HepG2 (cell line): ENCODE results near the gene XDH. TPM values are rescaled to one million over a fixed set of nuclear protein-coding genes. Genes with fewer than 3 reads are reported as not detected.

Experiments used
- ATAC-seq: fragments of 200-7000 bp; cut with Tn5 transposase; 3 replicates; pipeline ENCODE4 v1.9.1; 2020; ENCODE audit warnings: mild to moderate bottlenecking, moderate library complexity
- BruUV-seq: library from RNA; stranded (reverse); fragments of 400-500 nt; replicated peaks from 2 replicates; lab custom pipeline; 2021; lab: Mats Ljungman, UMichigan
- CTCF ChIA-PET: fragments of 300-600 bp; formaldehyde crosslinking; extraction: SDS; loops from one replicate; lab custom pipeline; 2021; ENCODE audit warnings: low total read pairs, inconsistent platforms, low intra/inter-chr PET ratio; lab: Yijun Ruan, JAX
- POLR2A ChIA-PET: fragments of 350-600 bp; sonication (Branson Sonifier 250); formaldehyde crosslinking; loops from one replicate; lab custom pipeline; 2020; ENCODE audit warnings: antibody characterized with exemption, inconsistent platforms; lab: Yijun Ruan, JAX
- DNase-seq: peaks from one replicate; pipeline ENCODE4 v3.0.0-alpha.2; 2015; ENCODE audit warnings: low spot score
- FAIRE-seq: peaks from 3 replicates; lab custom pipeline; 2011; peaks lifted over from hg19 to GRCh38; lab: Jason Lieb, UNC
- H2AFZ ChIP-seq: one replicate; pipeline ENCODE4 v1.6.1; 2011; ENCODE audit warnings: low read length, inconsistent platforms
- H3K27ac ChIP-seq: fragments of 300-600 bp; 3 replicates; pipeline ENCODE4 v1.8.0; 2011; ENCODE audit warnings: mixed run types, mild to moderate bottlenecking, mixed read lengths, low read length, inconsistent platforms; ENCODE audit not compliant: insufficient read depth; ENCODE audit errors: extremely low read length
- H3K27me3 ChIP-seq, 2 experiments: fragments of 200-600 bp in 1 of 2; 2 replicates in 1 of 2; 3 replicates in 1 of 2; pipeline versions ENCODE4 v1.6.0 to v1.8.0; 2011; ENCODE audit warnings: low read length in 2 of 2, mild to moderate bottlenecking in 2 of 2, moderate library complexity in 2 of 2, inconsistent platforms in 1 of 2; ENCODE audit not compliant: insufficient read depth in 2 of 2, control insufficient read depth in 1 of 2
- H3K36me3 ChIP-seq, 2 experiments: fragments of 200-600 bp in 1 of 2; replicated peaks in 1 of 2; 2 replicates in 1 of 2; 3 replicates in 1 of 2; pipeline versions ENCODE4 v1.5.1 to v1.8.0; 2011; ENCODE audit warnings: low read length in 2 of 2, inconsistent platforms in 1 of 2; ENCODE audit not compliant: insufficient read depth in 2 of 2, control insufficient read depth in 1 of 2
- H3K4me1 ChIP-seq: 2 replicates; pipeline ENCODE4 v1.5.1; 2012; ENCODE audit warnings: low read length, inconsistent platforms; ENCODE audit not compliant: insufficient read depth
- H3K4me2 ChIP-seq: 2 replicates; pipeline ENCODE4 v1.6.0; 2011; ENCODE audit warnings: low read depth, low read length, inconsistent platforms
- H3K4me3 ChIP-seq, 3 experiments: fragments of 200-600 bp in 1 of 3; sonication (generic), shearing (Covaris generic) in 1 of 3; replicated peaks in 1 of 3; 2 replicates each; pipeline ENCODE4 v1.5.1; 2011 to 2016; ENCODE audit warnings: low read length in 3 of 3, inconsistent platforms in 2 of 3, low read depth in 2 of 3, mild to moderate bottlenecking in 2 of 3, control low read depth in 1 of 3, mixed read lengths in 1 of 3; ENCODE audit not compliant: insufficient read depth in 1 of 3
- H3K79me2 ChIP-seq: one replicate; pipeline ENCODE4 v1.6.1; 2011; ENCODE audit warnings: low read length, inconsistent platforms; ENCODE audit not compliant: insufficient read depth
- H3K9ac ChIP-seq: 2 replicates; pipeline ENCODE4 v1.6.0; 2011; ENCODE audit warnings: mild to moderate bottlenecking, low read depth, low read length, inconsistent platforms; ENCODE audit not compliant: insufficient read depth
- H3K9me3 ChIP-seq: 2 replicates; pipeline ENCODE4 v1.5.1; 2012; ENCODE audit warnings: mild to moderate bottlenecking, low read length
- H4K20me1 ChIP-seq: 2 replicates; pipeline ENCODE4 v1.6.0; 2011; ENCODE audit warnings: inconsistent platforms, mild to moderate bottlenecking, low read length, moderate library complexity; ENCODE audit not compliant: insufficient read depth
- CC2D1A ChIP-seq: sonication (generic); formaldehyde crosslinking; IDR thresholded peaks from 2 replicates; pipeline ENCODE4 v1.8.1; 2023; ENCODE audit warnings: mild to moderate bottlenecking, missing genetic modification reagents
- FOXO1 ChIP-seq: sonication (generic); formaldehyde crosslinking; IDR thresholded peaks from 2 replicates; pipeline ENCODE4 v1.4.0; 2020; ENCODE audit warnings: missing genetic modification reagents
- HOXA7 ChIP-seq: sonication (generic); formaldehyde crosslinking; IDR thresholded peaks from 2 replicates; pipeline ENCODE4 v1.8.1; 2022; ENCODE audit warnings: mild to moderate bottlenecking, missing genetic modification reagents, moderate library complexity
- ISX ChIP-seq: sonication (generic); formaldehyde crosslinking; conservative IDR thresholded peaks from 2 replicates; pipeline ENCODE4 v1.5.0; 2020; ENCODE audit warnings: missing genetic modification reagents
- KDM4B ChIP-seq: sonication (generic); formaldehyde crosslinking; IDR thresholded peaks from 2 replicates; pipeline ENCODE4 v1.4.0; 2020; ENCODE audit warnings: missing genetic modification reagents
- RARA ChIP-seq: IDR thresholded peaks from 2 replicates; pipeline ENCODE4 v1.6.1; 2016; ENCODE audit warnings: missing genetic modification reagents, missing compliant biosample characterization
- SIN3B ChIP-seq: fragments of 150-350 bp; IDR thresholded peaks from 2 replicates; pipeline ENCODE4 v1.6.1; 2014; ENCODE audit warnings: low read length
- SP2 ChIP-seq: sonication (generic); formaldehyde crosslinking; IDR thresholded peaks from 2 replicates; pipeline ENCODE4 v1.5.1; 2020; ENCODE audit warnings: mild to moderate bottlenecking, missing genetic modification reagents
- ZFP1 ChIP-seq: IDR thresholded peaks from 2 replicates; pipeline ENCODE4 v1.6.1; 2016
- ZNF20 ChIP-seq: sonication (generic); formaldehyde crosslinking; IDR thresholded peaks from 2 replicates; pipeline ENCODE4 v1.4.0; 2020; ENCODE audit warnings: mild to moderate bottlenecking, moderate library complexity, missing genetic modification reagents
- ZNF317 ChIP-seq: sonication (generic); formaldehyde crosslinking; IDR thresholded peaks from 2 replicates; pipeline ENCODE4 v1.5.0; 2020; ENCODE audit warnings: mild to moderate bottlenecking, missing genetic modification reagents
- ZNF891 ChIP-seq: sonication (generic); formaldehyde crosslinking; IDR thresholded peaks from 2 replicates; pipeline ENCODE4 v1.5.0; 2020; ENCODE audit warnings: mild to moderate bottlenecking, missing genetic modification reagents
- ZSCAN9 ChIP-seq: IDR thresholded peaks from 2 replicates; pipeline ENCODE4 v1.6.1; 2016; ENCODE audit warnings: borderline replicate concordance
- ZZZ3 ChIP-seq: sonication (generic); formaldehyde crosslinking; IDR thresholded peaks from 2 replicates; pipeline ENCODE4 v1.4.0; 2020; ENCODE audit warnings: missing genetic modification reagents, mild to moderate bottlenecking, borderline replicate concordance
- WGBS: methylation state at CpG from one replicate; pipeline ENCODE4 v1.1.6; 2017; ENCODE audit warnings: low lambda C conversion rate; 5-methylcytosine and 5-hydroxymethylcytosine counted together
- in situ Hi-C: cut with HindIII; loops from 2 replicates; pipeline ENCODE4 v1.10.0; 2017; ENCODE audit warnings: low pct_unique_long_range_greater_than_20kb; ENCODE audit not compliant: extremely low pct_ligation_motif_present
- intact Hi-C: fragments of 100-400 bp; cut with micrococcal nuclease; formaldehyde crosslinking; loops from one replicate; pipeline ENCODE4 v1.10.0; 2022; ENCODE audit not compliant: unreplicated experiment
- polyA plus RNA-seq, 8 experiments: library from polyadenylated mRNA; depleted of rRNA in 3 of 8; stranded (reverse) in 7 of 8; unstranded in 1 of 8; fragments of >200 nt; fragmentation: Illumina TruSeq in 4 of 8; extraction: Trizol in 4 of 8; gene quantifications; 2 replicates each; pipeline versions ENCODE4 v1.2.1 to v1.2.3, GENCODE V29; 2011 to 2016; ENCODE audit warnings: low read depth in 4 of 8, missing spikeins in 1 of 8, mixed read lengths in 1 of 8; ENCODE audit not compliant: insufficient read depth in 1 of 8
- total RNA-seq, 5 experiments: library from RNA; depleted of rRNA; stranded (reverse); fragments of >200 nt; fragmentation: Illumina TruSeq; extraction: Trizol; gene quantifications; 2 replicates each; pipeline ENCODE4 v1.2.3, GENCODE V29; 2016; ENCODE audit warnings: low read depth in 1 of 5
- TF ChIP-seq, protein P1 (sequence below), 2 experiments: sonication (generic) in 1 of 2; formaldehyde crosslinking in 1 of 2; IDR thresholded peaks; 2 replicates each; pipeline versions ENCODE4 v1.4.0 to v1.6.1; 2018 to 2020; ENCODE audit warnings: missing genetic modification reagents in 2 of 2, borderline replicate concordance in 1 of 2, low read depth in 1 of 2, mild to moderate bottlenecking in 1 of 2, missing biosample characterization in 1 of 2
- TF ChIP-seq, protein P2 (sequence below): sonication (generic); formaldehyde crosslinking; IDR thresholded peaks from 2 replicates; pipeline ENCODE4 v1.9.0; 2021; ENCODE audit warnings: missing genetic modification reagents, borderline replicate concordance

The XDH gene
- total and polyA plus RNA-seq, 2 of the 13 experiments (the other 11 are each of a cell fraction or from before 2014, with no cell fraction given): not detected

DNA sequence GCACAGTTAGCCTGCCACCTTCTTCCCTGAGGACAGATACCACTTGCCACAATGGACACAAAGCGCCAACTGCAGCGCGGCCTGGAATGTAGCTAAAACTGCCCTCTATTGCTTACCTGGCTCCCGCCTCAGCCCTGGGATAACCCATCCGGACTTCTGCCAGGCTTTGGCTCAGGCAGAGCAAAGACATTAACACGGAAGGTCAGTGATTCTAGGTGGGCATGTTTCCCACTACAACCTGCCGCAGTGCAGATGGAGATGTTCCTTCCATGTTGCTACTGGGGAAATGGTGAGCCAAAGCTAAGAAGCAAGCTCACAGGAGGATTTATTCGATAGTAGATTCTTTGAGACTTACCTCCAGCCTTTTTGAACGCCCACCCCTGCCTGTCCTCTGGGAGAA, 74.8 kb downstream of the XDH start:
- no peak for DNase-seq
- H2AFZ ChIP-seq: no peak overlapping the region
- ATAC-seq: no peak
- 17% methylated on average over 3 of the region's 9 CpGs for whole genome bisulfite sequencing
- H3K4me1 ChIP-seq: no peaks in the 10 kb centered on the region
- no peaks in the 10 kb centered on the region for H3K9me3 ChIP-seq
- H3K9ac ChIP-seq: no peak overlapping the region
- ChIA-PET POLR2A (no interaction called here), CTCF (no interaction called here)
- in situ Hi-C loops (loop anchor here (25.0 kb wide), 1 partner anchor 1127 kb away; no protein-coding TSS in a partner anchor), intact Hi-C loops (loop anchor here (5.0 kb wide), 1 partner anchor 1122 kb away; no protein-coding TSS in a partner anchor)
- H3K27me3 ChIP-seq: no peaks in the 10 kb centered on the region; a peak in 2 of 5 replicates
- no TSS peak for BruUV-seq
- H3K4me3 ChIP-seq: no peak overlapping the region
- TF ChIP-seq ZNF20 (CRISPR knock-in tag) (no peak), ZNF317 (CRISPR knock-in tag) (no peak), KDM4B (CRISPR knock-in tag) (no peak), RARA (no peak), ISX (CRISPR knock-in tag) (no peak), CC2D1A (no peak), ZSCAN9 (CRISPR knock-in tag) (no peak), ZNF891 (no peak), SP2 (CRISPR knock-in tag) (no peak), ZZZ3 (no peak), HOXA7 (CRISPR knock-in tag) (no peak), ZFP1 (CRISPR knock-in tag) (no peak), SIN3B (no peak), FOXO1 (CRISPR knock-in tag) (no peak)
- TF ChIP-seq, protein P1, sequence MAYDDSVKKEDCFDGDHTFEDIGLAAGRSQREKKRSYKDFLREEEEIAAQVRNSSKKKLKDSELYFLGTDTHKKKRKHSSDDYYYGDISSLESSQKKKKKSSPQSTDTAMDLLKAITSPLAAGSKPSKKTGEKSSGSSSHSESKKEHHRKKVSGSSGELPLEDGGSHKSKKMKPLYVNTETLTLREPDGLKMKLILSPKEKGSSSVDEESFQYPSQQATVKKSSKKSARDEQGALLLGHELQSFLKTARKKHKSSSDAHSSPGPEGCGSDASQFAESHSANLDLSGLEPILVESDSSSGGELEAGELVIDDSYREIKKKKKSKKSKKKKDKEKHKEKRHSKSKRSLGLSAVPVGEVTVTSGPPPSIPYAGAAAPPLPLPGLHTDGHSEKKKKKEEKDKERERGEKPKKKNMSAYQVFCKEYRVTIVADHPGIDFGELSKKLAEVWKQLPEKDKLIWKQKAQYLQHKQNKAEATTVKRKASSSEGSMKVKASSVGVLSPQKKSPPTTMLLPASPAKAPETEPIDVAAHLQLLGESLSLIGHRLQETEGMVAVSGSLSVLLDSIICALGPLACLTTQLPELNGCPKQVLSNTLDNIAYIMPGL (CRISPR knock-in tag; IDR thresholded peaks at IDR 0.05; ENCODE audit: borderline replicate concordance in 1 of 2, low read depth in 1 of 2): no peak
- TF ChIP-seq, protein P2, sequence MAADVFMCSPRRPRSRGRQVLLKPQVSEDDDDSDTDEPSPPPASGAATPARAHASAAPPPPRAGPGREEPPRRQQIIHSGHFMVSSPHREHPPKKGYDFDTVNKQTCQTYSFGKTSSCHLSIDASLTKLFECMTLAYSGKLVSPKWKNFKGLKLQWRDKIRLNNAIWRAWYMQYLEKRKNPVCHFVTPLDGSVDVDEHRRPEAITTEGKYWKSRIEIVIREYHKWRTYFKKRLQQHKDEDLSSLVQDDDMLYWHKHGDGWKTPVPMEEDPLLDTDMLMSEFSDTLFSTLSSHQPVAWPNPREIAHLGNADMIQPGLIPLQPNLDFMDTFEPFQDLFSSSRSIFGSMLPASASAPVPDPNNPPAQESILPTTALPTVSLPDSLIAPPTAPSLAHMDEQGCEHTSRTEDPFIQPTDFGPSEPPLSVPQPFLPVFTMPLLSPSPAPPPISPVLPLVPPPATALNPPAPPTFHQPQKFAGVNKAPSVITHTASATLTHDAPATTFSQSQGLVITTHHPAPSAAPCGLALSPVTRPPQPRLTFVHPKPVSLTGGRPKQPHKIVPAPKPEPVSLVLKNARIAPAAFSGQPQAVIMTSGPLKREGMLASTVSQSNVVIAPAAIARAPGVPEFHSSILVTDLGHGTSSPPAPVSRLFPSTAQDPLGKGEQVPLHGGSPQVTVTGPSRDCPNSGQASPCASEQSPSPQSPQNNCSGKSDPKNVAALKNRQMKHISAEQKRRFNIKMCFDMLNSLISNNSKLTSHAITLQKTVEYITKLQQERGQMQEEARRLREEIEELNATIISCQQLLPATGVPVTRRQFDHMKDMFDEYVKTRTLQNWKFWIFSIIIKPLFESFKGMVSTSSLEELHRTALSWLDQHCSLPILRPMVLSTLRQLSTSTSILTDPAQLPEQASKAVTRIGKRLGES: no peak
- H3K36me3 ChIP-seq: no peaks in the 10 kb centered on the region
- no peaks in the 10 kb centered on the region for H3K79me2 ChIP-seq
- no peaks in the 10 kb centered on the region for H4K20me1 ChIP-seq
- FAIRE-seq: no peak
- no peak overlapping the region for H3K27ac ChIP-seq
- no peak overlapping the region for H3K4me2 ChIP-seq
